Activated T-helper 1 cell treated with Interleukin-2 at 50 U/mL for 16 hours (primary cell): ENCODE data around the gene MLPH.

Experiments used
- DNase-seq: peaks from one replicate; pipeline ENCODE4 v3.0.0-alpha.2; 2020; ENCODE audit warnings: low read depth

Gene MLPH

DNA sequence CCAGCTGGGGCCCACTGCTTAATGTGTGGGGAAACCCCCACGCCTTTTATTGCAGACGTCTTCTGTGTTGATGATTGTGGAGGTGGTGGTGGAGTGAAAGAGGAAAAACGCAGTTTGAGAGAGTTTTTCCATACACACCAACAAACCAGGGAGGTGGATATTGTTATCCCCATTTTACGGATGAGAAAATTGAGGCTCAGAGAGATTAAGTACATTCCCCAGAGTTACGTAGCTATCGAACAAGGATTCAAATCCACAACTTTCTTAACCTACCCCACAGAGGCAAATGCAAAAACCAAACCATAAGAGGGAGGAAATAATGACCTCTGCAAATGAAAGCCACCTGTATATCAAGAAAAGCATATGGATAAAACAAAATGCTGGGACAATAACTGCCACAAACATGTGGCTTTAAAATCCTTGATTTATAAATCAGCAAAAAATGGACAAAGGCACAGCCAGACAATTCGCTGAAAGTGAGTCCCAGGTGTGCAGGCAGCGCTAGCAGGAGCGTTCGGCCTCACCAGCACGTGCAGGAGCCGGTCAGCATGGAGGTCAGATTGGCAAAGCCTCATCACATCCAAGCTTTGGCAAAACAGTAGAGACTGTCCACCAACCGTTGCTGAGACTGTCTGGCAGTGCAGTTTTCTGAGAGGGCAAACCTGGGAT, 116.1 kb downstream of the MLPH start:
- no peak for DNase-seq

- peak; percentile 23 for DNase-seq
Observed at GRCh38 chr2:237603718-237604362, 116.8 kb downstream of the MLPH start.

DNA sequence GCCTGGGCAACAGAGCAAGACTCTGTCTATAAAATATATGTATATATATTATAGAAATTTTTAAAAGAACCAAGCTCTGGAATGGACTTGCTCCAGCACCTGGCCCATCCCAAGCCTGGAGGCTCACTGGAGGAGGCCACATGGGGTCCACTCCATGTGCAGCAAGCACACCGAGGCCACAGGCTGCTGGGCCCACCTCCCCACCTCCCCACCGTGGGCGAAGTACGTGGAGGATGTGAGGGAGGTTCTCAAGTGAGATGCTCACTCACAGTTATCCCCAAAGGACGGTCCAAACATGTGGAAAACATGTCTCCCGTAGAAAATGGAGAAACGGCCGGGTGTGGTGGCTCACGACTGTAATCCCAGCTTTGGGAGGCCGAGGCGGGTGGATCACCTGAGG, 117.3 kb downstream of the MLPH start:
- DNase-seq: no peak
